ENCODE data around the gene PDZRN3. TPM values are rescaled to one million over a fixed set of nuclear protein-coding genes. Genes with fewer than 3 reads are reported as not detected.

The PDZRN3 gene
- total RNA-seq, 2 experiments from 2014 or later: not detected

DNA sequence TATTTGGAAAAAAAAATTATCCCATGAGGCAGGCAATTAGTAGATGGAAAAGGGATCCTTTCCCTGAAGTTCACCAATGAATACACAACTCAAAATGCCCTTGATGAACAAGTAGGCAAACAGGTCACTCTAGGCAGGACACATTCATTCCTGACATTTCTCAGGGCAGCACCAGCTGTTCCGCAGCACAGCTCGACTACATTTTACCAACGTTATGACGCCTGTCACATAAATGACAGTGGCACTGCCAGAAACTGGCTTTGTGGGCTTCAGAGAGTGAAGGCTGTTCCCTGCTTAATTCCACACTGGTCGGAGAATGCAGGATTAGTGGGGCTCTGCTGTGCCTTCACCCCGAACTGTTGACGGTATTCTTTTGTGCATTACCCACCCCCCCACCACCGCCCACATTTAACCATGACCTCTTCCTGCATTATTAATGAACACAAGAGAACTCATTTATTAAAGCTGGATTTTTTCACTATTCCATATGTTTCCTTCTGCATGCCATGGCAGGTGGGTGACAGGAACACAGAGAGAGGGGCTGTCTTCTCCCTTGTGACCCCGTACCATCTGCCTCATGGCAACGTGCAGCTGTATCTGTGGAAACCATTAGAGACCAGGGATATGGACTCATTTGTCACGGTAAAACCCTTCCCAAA, 197.6 kb downstream of the PDZRN3 start:
- no peaks in the 10 kb centered on the region for H3K27me3 Mint-ChIP-seq
- POLR2A ChIA-PET: no interaction called here
- H3K9me3 Mint-ChIP-seq: no peaks in the 10 kb centered on the region
- CTCF ChIA-PET: no interaction called here
- H3K4me1 Mint-ChIP-seq: no peaks in the 10 kb centered on the region
- H3K4me3 Mint-ChIP-seq: no peak overlapping the region
- H3K27ac Mint-ChIP-seq: no peak overlapping the region
- H3K36me3 Mint-ChIP-seq (ENCODE audit: low read depth): no peaks in the 10 kb centered on the region
- DNase-seq: no peak

GRCh38 chr3:73426606-73427005, 198.1 kb downstream of the PDZRN3 start:
- ChIA-PET POLR2A (no interaction called here), CTCF (no interaction called here)
- no peaks in the 10 kb centered on the region for H3K36me3 Mint-ChIP-seq (ENCODE audit: low read depth)
- H3K4me1 Mint-ChIP-seq: no peaks in the 10 kb centered on the region
- no peaks in the 10 kb centered on the region for H3K9me3 Mint-ChIP-seq
- no peak overlapping the region for H3K4me3 Mint-ChIP-seq
- no peak for DNase-seq
- H3K27ac Mint-ChIP-seq: no peak overlapping the region
- no peaks in the 10 kb centered on the region for H3K27me3 Mint-ChIP-seq

DNA sequence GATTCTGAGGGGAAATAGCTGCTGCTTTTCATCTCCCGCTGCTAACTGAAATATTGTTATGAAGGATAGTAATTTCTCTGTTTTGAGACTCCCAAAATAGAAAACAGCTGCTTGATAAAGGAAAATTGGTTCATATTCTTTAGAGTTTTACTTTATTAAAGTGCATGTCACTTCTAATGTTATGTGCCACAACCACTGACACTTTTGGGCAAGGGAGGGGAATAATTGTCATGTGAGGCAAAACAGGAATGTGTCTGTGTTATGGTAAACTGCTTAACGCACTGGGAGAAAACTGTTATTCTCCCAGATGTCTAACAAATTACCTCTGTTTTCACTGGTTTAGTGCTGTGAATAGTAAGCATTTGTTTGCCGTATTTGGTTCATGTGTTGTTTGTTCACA, 201.6 kb downstream of the PDZRN3 start:
- no peaks in the 10 kb centered on the region for H3K27me3 Mint-ChIP-seq
- no peaks in the 10 kb centered on the region for H3K4me1 Mint-ChIP-seq
- no peaks in the 10 kb centered on the region for H3K36me3 Mint-ChIP-seq (ENCODE audit: low read depth)
- no peak overlapping the region for H3K27ac Mint-ChIP-seq
- DNase-seq: no peak
- H3K4me3 Mint-ChIP-seq: no peak overlapping the region
- ChIA-PET CTCF (no interaction called here), POLR2A (no interaction called here)
- no peaks in the 10 kb centered on the region for H3K9me3 Mint-ChIP-seq

GRCh38 chr3:73422571-73422970, 202.2 kb downstream of the PDZRN3 start:
- no peak for DNase-seq
- Mint-ChIP-seq H3K4me1 (no peaks in the 10 kb centered on the region), H3K27ac (no peak overlapping the region), H3K36me3 (ENCODE audit: low read depth) (no peaks in the 10 kb centered on the region), H3K4me3 (no peak overlapping the region), H3K27me3 (no peaks in the 10 kb centered on the region), H3K9me3 (no peaks in the 10 kb centered on the region)
- POLR2A ChIA-PET: no interaction called here
- CTCF ChIA-PET: no interaction called here

GRCh38 chr3:73419942-73420341, 204.8 kb downstream of the PDZRN3 start:
- ChIA-PET CTCF (no interaction called here), POLR2A (no interaction called here)
- no peak overlapping the region for H3K4me3 Mint-ChIP-seq
- no peak overlapping the region for H3K27ac Mint-ChIP-seq
- no peaks in the 10 kb centered on the region for H3K4me1 Mint-ChIP-seq
- DNase-seq: no peak
- H3K27me3 Mint-ChIP-seq: no peaks in the 10 kb centered on the region
- H3K9me3 Mint-ChIP-seq: no peaks in the 10 kb centered on the region
- H3K36me3 Mint-ChIP-seq (ENCODE audit: low read depth): no peaks in the 10 kb centered on the region

GRCh38 chr3:73419179-73419803, 205.4 kb downstream of the PDZRN3 start:
- Mint-ChIP-seq H3K27ac (no peak overlapping the region), H3K36me3 (ENCODE audit: low read depth) (no peaks in the 10 kb centered on the region), H3K4me3 (no peak overlapping the region), H3K9me3 (no peaks in the 10 kb centered on the region), H3K27me3 (no peaks in the 10 kb centered on the region), H3K4me1 (no peaks in the 10 kb centered on the region)
- DNase-seq: no peak
- ChIA-PET POLR2A (no interaction called here), CTCF (no interaction called here)

DNA sequence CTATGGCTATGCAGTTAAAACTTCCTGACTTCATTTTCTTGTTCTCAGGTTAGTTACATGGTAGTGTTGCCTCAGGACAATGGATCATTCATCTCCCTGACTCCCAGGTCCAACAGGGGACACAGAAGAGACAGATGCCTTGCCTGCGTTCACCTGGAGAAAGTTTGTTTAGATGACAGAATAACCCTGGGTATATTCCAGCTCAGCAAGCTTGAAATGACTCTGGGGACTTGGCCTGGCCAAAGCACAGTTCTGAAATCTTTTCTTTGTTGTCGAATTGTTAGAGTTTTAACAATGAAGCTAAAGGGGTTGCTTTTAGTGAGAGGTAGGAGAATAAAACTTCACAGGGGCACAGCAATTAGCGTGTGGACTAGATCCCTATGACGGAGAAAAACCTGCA, 206.1 kb downstream of the PDZRN3 start:
- Mint-ChIP-seq H3K4me3 (no peak overlapping the region), H3K36me3 (ENCODE audit: low read depth) (no peaks in the 10 kb centered on the region), H3K27ac (no peak overlapping the region), H3K9me3 (no peaks in the 10 kb centered on the region), H3K4me1 (no peaks in the 10 kb centered on the region), H3K27me3 (no peaks in the 10 kb centered on the region)
- CTCF ChIA-PET: no interaction called here
- no peak for DNase-seq
- POLR2A ChIA-PET: no interaction called here

GRCh38 chr3:73415118-73415517, 209.6 kb downstream of the PDZRN3 start:
- Mint-ChIP-seq H3K4me3 (no peak overlapping the region), H3K27me3 (no peaks in the 10 kb centered on the region), H3K27ac (no peak overlapping the region), H3K4me1 (no peaks in the 10 kb centered on the region), H3K36me3 (ENCODE audit: low read depth) (no peaks in the 10 kb centered on the region), H3K9me3 (no peaks in the 10 kb centered on the region)
- POLR2A ChIA-PET: no interaction called here
- CTCF ChIA-PET: no interaction called here
- DNase-seq: no peak

DNA sequence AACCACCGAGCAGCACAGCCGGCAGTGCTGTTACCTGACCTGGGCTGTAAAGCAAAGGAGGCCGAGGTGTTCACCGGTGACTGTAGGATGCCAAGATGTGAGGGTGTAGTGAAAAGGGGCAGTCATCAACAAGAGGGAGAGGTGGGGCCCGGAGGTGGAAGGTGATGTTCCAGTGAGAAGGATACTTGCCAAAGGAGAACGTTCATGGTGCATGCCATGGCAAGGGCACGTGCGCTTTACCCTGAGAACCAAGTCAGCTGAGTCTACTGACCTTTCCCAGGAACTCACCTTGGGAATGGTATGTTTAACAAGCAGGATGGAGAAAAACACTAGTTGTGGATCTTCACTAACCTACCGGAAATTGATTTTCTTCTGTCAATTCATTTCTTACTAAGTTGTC, 211.1 kb downstream of the PDZRN3 start:
- CTCF ChIA-PET: no interaction called here
- no peaks in the 10 kb centered on the region for H3K36me3 Mint-ChIP-seq (ENCODE audit: low read depth)
- H3K4me1 Mint-ChIP-seq: no peaks in the 10 kb centered on the region
- POLR2A ChIA-PET: no interaction called here
- no peaks in the 10 kb centered on the region for H3K9me3 Mint-ChIP-seq
- no peak overlapping the region for H3K4me3 Mint-ChIP-seq
- no peaks in the 10 kb centered on the region for H3K27me3 Mint-ChIP-seq
- no peak overlapping the region for H3K27ac Mint-ChIP-seq
- DNase-seq: no peak

DNA sequence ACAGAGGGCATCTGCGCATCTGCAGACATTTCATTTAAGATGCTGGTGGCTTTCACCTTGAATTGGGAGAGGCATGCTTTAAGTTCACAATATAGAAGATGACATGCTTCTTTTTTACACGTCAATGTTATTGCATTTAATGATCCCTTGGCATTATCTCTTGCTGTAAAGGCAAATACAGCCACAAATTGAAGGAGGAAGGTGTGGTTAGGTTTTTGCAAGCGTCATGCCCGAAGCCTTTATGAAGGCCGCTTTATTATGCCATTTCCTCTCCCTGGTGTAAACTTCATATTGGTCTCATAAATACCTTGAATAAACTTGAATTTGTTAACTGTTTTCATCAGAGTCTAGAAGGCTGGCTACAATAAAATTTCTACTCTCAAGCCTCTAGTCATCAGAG, 212.7 kb downstream of the PDZRN3 start:
- Mint-ChIP-seq H3K4me3 (no peak overlapping the region), H3K27me3 (no peaks in the 10 kb centered on the region), H3K4me1 (no peaks in the 10 kb centered on the region), H3K9me3 (no peaks in the 10 kb centered on the region), H3K27ac (no peak overlapping the region), H3K36me3 (ENCODE audit: low read depth) (no peaks in the 10 kb centered on the region)
- ChIA-PET CTCF (no interaction called here), POLR2A (no interaction called here)
- no peak for DNase-seq

DNA sequence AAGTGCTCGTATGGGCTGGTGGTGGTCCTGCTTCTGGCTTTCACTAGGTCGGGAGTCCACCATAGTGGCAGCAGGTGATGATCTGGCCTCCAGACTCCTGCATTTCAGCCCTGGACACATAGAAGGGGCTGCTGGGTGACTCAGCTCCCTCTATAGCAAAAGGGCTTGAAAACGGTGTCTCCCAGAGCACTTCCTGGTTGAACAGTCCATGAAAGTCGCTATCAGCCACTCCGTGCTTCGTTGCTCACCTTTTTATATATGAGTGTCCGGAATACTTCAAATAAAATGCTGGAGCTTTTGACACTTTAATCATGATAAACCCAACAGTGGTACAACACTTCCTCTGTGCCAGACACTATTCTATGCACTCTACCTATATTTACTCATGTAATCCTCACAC, 213.2 kb downstream of the PDZRN3 start:
- Mint-ChIP-seq H3K27me3 (no peaks in the 10 kb centered on the region), H3K4me1 (no peaks in the 10 kb centered on the region), H3K27ac (no peak overlapping the region), H3K4me3 (no peak overlapping the region), H3K9me3 (no peaks in the 10 kb centered on the region), H3K36me3 (ENCODE audit: low read depth) (no peaks in the 10 kb centered on the region)
- DNase-seq: no peak
- ChIA-PET CTCF (no interaction called here), POLR2A (no interaction called here)

GRCh38 chr3:73409138-73409763, 215.5 kb downstream of the PDZRN3 start:
- no peaks in the 10 kb centered on the region for H3K4me1 Mint-ChIP-seq
- H3K9me3 Mint-ChIP-seq: no peaks in the 10 kb centered on the region
- CTCF ChIA-PET: no interaction called here

DNA sequence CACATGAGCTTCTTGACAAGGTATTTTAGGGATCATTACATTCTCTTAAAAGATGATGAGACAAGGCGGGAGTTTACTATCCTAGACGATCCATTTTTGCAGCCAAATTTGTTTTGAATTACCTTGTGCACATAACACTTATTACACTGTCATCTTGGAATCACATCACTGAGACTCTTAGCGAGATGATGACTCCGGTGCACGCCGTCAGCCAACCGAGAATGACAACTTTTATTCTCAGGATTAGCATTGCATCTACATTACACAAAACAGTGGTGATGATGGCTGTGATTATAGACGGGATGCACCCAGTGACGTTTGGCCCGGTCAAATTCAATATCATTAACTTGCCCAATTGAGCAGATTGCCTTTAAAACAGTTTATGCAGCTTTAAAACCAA, 216.1 kb downstream of the PDZRN3 start:
- POLR2A ChIA-PET: no interaction called here
- no peaks in the 10 kb centered on the region for H3K4me1 Mint-ChIP-seq
- no peaks in the 10 kb centered on the region for H3K36me3 Mint-ChIP-seq (ENCODE audit: low read depth)
- CTCF ChIA-PET: no interaction called here
- no peak overlapping the region for H3K4me3 Mint-ChIP-seq
- DNase-seq: no peak
- H3K27me3 Mint-ChIP-seq: no peaks in the 10 kb centered on the region
- H3K27ac Mint-ChIP-seq: no peak overlapping the region
- H3K9me3 Mint-ChIP-seq: no peaks in the 10 kb centered on the region

More at GRCh38 chr3:73409138-73409763, 215.5 kb downstream of the PDZRN3 start:
- Mint-ChIP-seq H3K27me3 (no peaks in the 10 kb centered on the region), H3K27ac (no peak overlapping the region), H3K4me3 (no peak overlapping the region), H3K36me3 (ENCODE audit: low read depth) (no peaks in the 10 kb centered on the region)
- no peak for DNase-seq
- POLR2A ChIA-PET: no interaction called here

GRCh38 chr3:73407577-73407976, 217.2 kb downstream of the PDZRN3 start:
- Mint-ChIP-seq H3K9me3 (no peaks in the 10 kb centered on the region), H3K27ac (no peak overlapping the region)

More at GRCh38 chr3:73407577-73407976, 217.2 kb downstream of the PDZRN3 start:
- no peaks in the 10 kb centered on the region for H3K4me1 Mint-ChIP-seq
- H3K36me3 Mint-ChIP-seq (ENCODE audit: low read depth): no peaks in the 10 kb centered on the region
- ChIA-PET CTCF (no interaction called here), POLR2A (no interaction called here)
- no peaks in the 10 kb centered on the region for H3K27me3 Mint-ChIP-seq
- no peak for DNase-seq
- no peak overlapping the region for H3K4me3 Mint-ChIP-seq

Data from activated CD4-positive, alpha-beta memory T cell treated with anti-CD3 and anti-CD28 coated beads, Interleukin-2, amount 10 ng/mL, durations not matched to agents 7 days and 5 days (primary cell).